Measurements from ENCODE around the gene CREB5.

The CREB5 gene

GRCh38 chr7:28547115-28547514 lies 134.8 kb downstream of the CREB5 start:
- Histone ChIP-seq H3K9me3 (ENCODE audit: insufficient read depth, low read depth, low read length) (peaks cover 4% of the 10 kb centered on the region; the same call in 1 of the 2 replicates), H3K9ac (ENCODE audit: low read depth, low read length, poor library complexity, severe bottlenecking) (no peak overlapping the region), H3K4me1 (ENCODE audit: insufficient read depth, low read length, poor library complexity, severe bottlenecking) (peaks cover 4% of the 10 kb centered on the region), H3K9me2 (replicated peaks; ENCODE audit: low read depth, low read length) (no peaks in the 10 kb centered on the region), H3F3A (ENCODE audit: low read depth) (no peaks in the 10 kb centered on the region), H3K27me3 (ENCODE audit: insufficient read depth, low read length, poor library complexity, severe bottlenecking) (no peaks in the 10 kb centered on the region), H3K4me3 (ENCODE audit: low read length, poor library complexity, severe bottlenecking) (no peak overlapping the region), H3K36me3 (ENCODE audit: insufficient read depth, low read length) (no peaks in the 10 kb centered on the region), H3K4me2 (ENCODE audit: low read depth, low read length, poor library complexity, severe bottlenecking) (no peak overlapping the region), H3K79me2 (ENCODE audit: insufficient read depth, low read length) (no peaks in the 10 kb centered on the region), H4K20me1 (ENCODE audit: insufficient read depth, low read length, poor library complexity, severe bottlenecking) (no peaks in the 10 kb centered on the region), H2AFZ (ENCODE audit: low read length) (no peak overlapping the region)
- TF ChIP-seq, protein P1, sequence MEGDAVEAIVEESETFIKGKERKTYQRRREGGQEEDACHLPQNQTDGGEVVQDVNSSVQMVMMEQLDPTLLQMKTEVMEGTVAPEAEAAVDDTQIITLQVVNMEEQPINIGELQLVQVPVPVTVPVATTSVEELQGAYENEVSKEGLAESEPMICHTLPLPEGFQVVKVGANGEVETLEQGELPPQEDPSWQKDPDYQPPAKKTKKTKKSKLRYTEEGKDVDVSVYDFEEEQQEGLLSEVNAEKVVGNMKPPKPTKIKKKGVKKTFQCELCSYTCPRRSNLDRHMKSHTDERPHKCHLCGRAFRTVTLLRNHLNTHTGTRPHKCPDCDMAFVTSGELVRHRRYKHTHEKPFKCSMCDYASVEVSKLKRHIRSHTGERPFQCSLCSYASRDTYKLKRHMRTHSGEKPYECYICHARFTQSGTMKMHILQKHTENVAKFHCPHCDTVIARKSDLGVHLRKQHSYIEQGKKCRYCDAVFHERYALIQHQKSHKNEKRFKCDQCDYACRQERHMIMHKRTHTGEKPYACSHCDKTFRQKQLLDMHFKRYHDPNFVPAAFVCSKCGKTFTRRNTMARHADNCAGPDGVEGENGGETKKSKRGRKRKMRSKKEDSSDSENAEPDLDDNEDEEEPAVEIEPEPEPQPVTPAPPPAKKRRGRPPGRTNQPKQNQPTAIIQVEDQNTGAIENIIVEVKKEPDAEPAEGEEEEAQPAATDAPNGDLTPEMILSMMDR (conservative IDR thresholded peaks at IDR 0.05; ENCODE audit: low read length), result no peak
- TF ChIP-seq EZH2phosphoT487 (IDR thresholded peaks at IDR 0.05; ENCODE audit: borderline replicate concordance), result no peak

- no peaks in the 10 kb centered on the region for H3K36me3 ChIP-seq (ENCODE audit: insufficient read depth, low read length)
- H2AFZ ChIP-seq (ENCODE audit: low read length), result no peak overlapping the region
- no peak overlapping the region for H3K4me3 ChIP-seq (ENCODE audit: low read length, poor library complexity, severe bottlenecking)
- no peaks in the 10 kb centered on the region for H3K27me3 ChIP-seq (ENCODE audit: insufficient read depth, low read length, poor library complexity, severe bottlenecking)
- no peaks in the 10 kb centered on the region for H3K9me2 ChIP-seq (replicated peaks; ENCODE audit: low read depth, low read length)
- TF ChIP-seq EZH2phosphoT487 (IDR thresholded peaks at IDR 0.05; ENCODE audit: borderline replicate concordance), result no peak
- TF ChIP-seq, protein P1 (conservative IDR thresholded peaks at IDR 0.05; ENCODE audit: low read length), result no peak
- H3K4me1 ChIP-seq (ENCODE audit: insufficient read depth, low read length, poor library complexity, severe bottlenecking), result peaks cover 12% of the 10 kb centered on the region
- H3K79me2 ChIP-seq (ENCODE audit: insufficient read depth, low read length), result no peaks in the 10 kb centered on the region
- no peaks in the 10 kb centered on the region for H4K20me1 ChIP-seq (ENCODE audit: insufficient read depth, low read length, poor library complexity, severe bottlenecking)
- H3K9me3 ChIP-seq (ENCODE audit: insufficient read depth, low read depth, low read length), result peaks cover 4% of the 10 kb centered on the region; the same call in 1 of the 2 replicates
- no peak overlapping the region for H3K9ac ChIP-seq (ENCODE audit: low read depth, low read length, poor library complexity, severe bottlenecking)
- H3F3A ChIP-seq (ENCODE audit: low read depth), result no peaks in the 10 kb centered on the region
- H3K4me2 ChIP-seq (ENCODE audit: low read depth, low read length, poor library complexity, severe bottlenecking), result no peak overlapping the region
Measured at GRCh38 chr7:28548416-28548815, 136.1 kb downstream of the CREB5 start.

GRCh38 chr7:28549998-28550397 lies 137.7 kb downstream of the CREB5 start:
- no peak overlapping the region for H3K4me2 ChIP-seq (ENCODE audit: low read depth, low read length, poor library complexity, severe bottlenecking)
- H3K4me1 ChIP-seq (ENCODE audit: insufficient read depth, low read length, poor library complexity, severe bottlenecking), result peaks cover 28% of the 10 kb centered on the region
- peak overlapping the region; percentile 65 for H2AFZ ChIP-seq (ENCODE audit: low read length)
- H4K20me1 ChIP-seq (ENCODE audit: insufficient read depth, low read length, poor library complexity, severe bottlenecking), result no peaks in the 10 kb centered on the region
- TF ChIP-seq EZH2phosphoT487 (IDR thresholded peaks at IDR 0.05; ENCODE audit: borderline replicate concordance), result no peak
- TF ChIP-seq, protein P1 (conservative IDR thresholded peaks at IDR 0.05; ENCODE audit: low read length), result no peak
- no peak overlapping the region for H3K9ac ChIP-seq (ENCODE audit: low read depth, low read length, poor library complexity, severe bottlenecking)
- no peak overlapping the region for H3K4me3 ChIP-seq (ENCODE audit: low read length, poor library complexity, severe bottlenecking)
- H3K9me3 ChIP-seq (ENCODE audit: insufficient read depth, low read depth, low read length), result peaks cover 4% of the 10 kb centered on the region; the same call in 1 of the 2 replicates
- no peaks in the 10 kb centered on the region for H3K79me2 ChIP-seq (ENCODE audit: insufficient read depth, low read length)
- no peaks in the 10 kb centered on the region for H3K36me3 ChIP-seq (ENCODE audit: insufficient read depth, low read length)
- no peaks in the 10 kb centered on the region for H3K9me2 ChIP-seq (replicated peaks; ENCODE audit: low read depth, low read length)
- H3K27me3 ChIP-seq (ENCODE audit: insufficient read depth, low read length, poor library complexity, severe bottlenecking), result no peaks in the 10 kb centered on the region
- no peaks in the 10 kb centered on the region for H3F3A ChIP-seq (ENCODE audit: low read depth)

All from Loucy (cell line).